ENCODE data around the gene ATP2C2. TPM values are rescaled to one million over a fixed set of nuclear protein-coding genes. Genes with fewer than 3 reads are reported as not detected.
"Not testable (repeated sequence)": the region's sequence is repeated elsewhere in the genome, so short reads cannot be mapped to it uniquely, and the experiment has no call there.

Gene ATP2C2
- total and polyA plus RNA-seq, 2 donors (not counting 1 experiment from before 2014, with no cell fraction given): not detected

DNA sequence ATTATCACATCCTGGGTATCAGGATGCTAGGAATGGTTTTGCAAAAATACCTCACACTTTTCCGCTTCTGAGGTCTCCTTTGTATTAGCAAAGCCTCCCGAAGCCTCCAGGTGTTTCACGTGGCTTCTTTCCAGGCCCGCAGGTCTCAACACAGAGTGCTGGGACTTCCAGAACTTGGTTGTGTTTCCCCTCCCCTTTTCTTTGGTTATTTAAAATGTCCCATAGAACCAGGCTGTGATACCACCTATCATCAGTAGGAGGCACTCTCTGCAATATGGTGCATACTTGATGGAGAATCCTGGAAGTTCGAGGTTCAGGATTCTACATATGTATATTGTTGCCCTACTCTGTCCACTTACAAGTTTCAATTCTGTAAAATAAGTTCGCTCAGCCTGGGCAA is 28.8 kb downstream of the ATP2C2 start:
- Histone ChIP-seq H3K4me1 (ENCODE audit: control insufficient read depth, extremely low read depth, insufficient read depth, low read length) (no peaks in the 10 kb centered on the region), H3K4me3 (replicated peaks in 1 of 4; ENCODE audit: control extremely low read depth in 1 of 4, insufficient read depth in 1 of 4, low read depth in 3 of 4, low read length in 4 of 4) (no peak overlapping the region), H4K20me1 (ENCODE audit: control insufficient read depth, extremely low read depth, insufficient read depth, low read length) (no peaks in the 10 kb centered on the region), H3K79me2 (ENCODE audit: control insufficient read depth, insufficient read depth, low read length) (no peaks in the 10 kb centered on the region), H2AFZ (ENCODE audit: low read length) (no peak overlapping the region), H3K27ac (ENCODE audit: insufficient read depth, low read length) (no peak overlapping the region), H3K9me3 (ENCODE audit: control insufficient read depth, insufficient read depth, low read depth, low read length) (no peaks in the 10 kb centered on the region), H3K9ac (ENCODE audit: insufficient read depth, low read length) (no peak overlapping the region), H3K36me3 (ENCODE audit: control insufficient read depth, insufficient read depth, low read length) (no peaks in the 10 kb centered on the region), H3K4me2 (ENCODE audit: extremely low read depth, insufficient read depth, low read length) (no peak overlapping the region), H3K27me3 (ENCODE audit: control insufficient read depth, insufficient read depth, low read length) (peaks cover 6% of the 10 kb centered on the region)
- DNase-seq (ENCODE audit: low read depth in 2 of 2): no peak
- TF ChIP-seq EZH2 (IDR thresholded peaks at IDR 0.05; ENCODE audit: low read length, missing control alignments): no peak
- TF ChIP-seq, protein P1, sequence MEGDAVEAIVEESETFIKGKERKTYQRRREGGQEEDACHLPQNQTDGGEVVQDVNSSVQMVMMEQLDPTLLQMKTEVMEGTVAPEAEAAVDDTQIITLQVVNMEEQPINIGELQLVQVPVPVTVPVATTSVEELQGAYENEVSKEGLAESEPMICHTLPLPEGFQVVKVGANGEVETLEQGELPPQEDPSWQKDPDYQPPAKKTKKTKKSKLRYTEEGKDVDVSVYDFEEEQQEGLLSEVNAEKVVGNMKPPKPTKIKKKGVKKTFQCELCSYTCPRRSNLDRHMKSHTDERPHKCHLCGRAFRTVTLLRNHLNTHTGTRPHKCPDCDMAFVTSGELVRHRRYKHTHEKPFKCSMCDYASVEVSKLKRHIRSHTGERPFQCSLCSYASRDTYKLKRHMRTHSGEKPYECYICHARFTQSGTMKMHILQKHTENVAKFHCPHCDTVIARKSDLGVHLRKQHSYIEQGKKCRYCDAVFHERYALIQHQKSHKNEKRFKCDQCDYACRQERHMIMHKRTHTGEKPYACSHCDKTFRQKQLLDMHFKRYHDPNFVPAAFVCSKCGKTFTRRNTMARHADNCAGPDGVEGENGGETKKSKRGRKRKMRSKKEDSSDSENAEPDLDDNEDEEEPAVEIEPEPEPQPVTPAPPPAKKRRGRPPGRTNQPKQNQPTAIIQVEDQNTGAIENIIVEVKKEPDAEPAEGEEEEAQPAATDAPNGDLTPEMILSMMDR (conservative IDR thresholded peaks at IDR 0.05 in 1 of 2, IDR thresholded peaks at IDR 0.05 in 1 of 2; ENCODE audit: low read depth in 1 of 2, low read length in 2 of 2): peak in 1 of 2 donors; percentile 32

DNA sequence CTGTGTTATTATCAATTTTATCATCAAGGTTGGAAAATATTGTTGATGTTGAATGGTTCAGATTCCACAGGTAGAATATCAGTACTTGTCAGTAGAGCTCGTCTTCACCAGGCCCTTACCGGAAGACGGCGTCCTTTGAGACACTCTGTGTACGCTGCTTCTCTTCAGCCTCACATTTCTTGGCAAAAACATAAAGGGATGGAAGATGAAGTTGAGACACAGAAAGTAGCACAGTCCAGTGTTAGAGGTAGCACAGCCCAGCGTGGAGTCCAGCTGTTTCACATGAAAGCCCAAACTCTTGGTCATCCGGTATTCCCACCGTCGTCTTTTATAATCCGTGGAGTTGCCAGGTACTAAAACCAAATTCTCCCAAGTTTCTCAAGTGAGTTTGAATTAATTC is 30.4 kb downstream of the ATP2C2 start:
- H2AFZ ChIP-seq (ENCODE audit: low read length): no peak overlapping the region
- no peak overlapping the region for H3K9ac ChIP-seq (ENCODE audit: insufficient read depth, low read length)
- H3K4me2 ChIP-seq (ENCODE audit: extremely low read depth, insufficient read depth, low read length): no peak overlapping the region
- H3K4me1 ChIP-seq (ENCODE audit: control insufficient read depth, extremely low read depth, insufficient read depth, low read length): no peaks in the 10 kb centered on the region
- peaks cover 6% of the 10 kb centered on the region for H3K27me3 ChIP-seq (ENCODE audit: control insufficient read depth, insufficient read depth, low read length)
- H3K36me3 ChIP-seq (ENCODE audit: control insufficient read depth, insufficient read depth, low read length): no peaks in the 10 kb centered on the region
- H3K9me3 ChIP-seq (ENCODE audit: control insufficient read depth, insufficient read depth, low read depth, low read length): no peaks in the 10 kb centered on the region
- H3K79me2 ChIP-seq (ENCODE audit: control insufficient read depth, insufficient read depth, low read length): no peaks in the 10 kb centered on the region
- TF ChIP-seq EZH2 (IDR thresholded peaks at IDR 0.05; ENCODE audit: low read length, missing control alignments): no peak
- TF ChIP-seq, protein P1 (conservative IDR thresholded peaks at IDR 0.05 in 1 of 2, IDR thresholded peaks at IDR 0.05 in 1 of 2; ENCODE audit: low read depth in 1 of 2, low read length in 2 of 2): no peak
- no peaks in the 10 kb centered on the region for H4K20me1 ChIP-seq (ENCODE audit: control insufficient read depth, extremely low read depth, insufficient read depth, low read length)
- no peak overlapping the region for H3K27ac ChIP-seq (ENCODE audit: insufficient read depth, low read length)
- DNase-seq (ENCODE audit: low read depth in 2 of 2): no peak
- no peak overlapping the region for H3K4me3 ChIP-seq (replicated peaks in 1 of 4; ENCODE audit: control extremely low read depth in 1 of 4, insufficient read depth in 1 of 4, low read depth in 3 of 4, low read length in 4 of 4)

DNA sequence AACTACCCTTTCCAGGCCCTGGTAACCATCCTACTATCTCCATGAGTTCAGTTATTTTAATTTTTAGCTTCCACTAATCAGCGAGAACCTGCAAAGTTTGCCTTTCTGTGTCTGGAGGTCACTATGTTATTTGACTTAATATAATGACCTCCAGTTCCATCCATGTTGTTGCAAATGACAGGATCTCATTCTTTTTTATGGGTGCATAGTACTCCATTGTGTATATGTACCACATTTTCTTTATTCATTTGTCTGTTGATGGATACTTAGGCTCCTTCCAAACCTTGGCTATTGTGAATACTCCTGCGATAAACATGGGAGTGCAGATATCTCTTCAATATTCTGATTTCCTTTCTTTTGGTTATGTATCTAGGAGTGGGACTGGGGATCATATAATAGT is 31.6 kb downstream of the ATP2C2 start:
- H3K4me2 ChIP-seq (ENCODE audit: extremely low read depth, insufficient read depth, low read length); H3K4me3 ChIP-seq (replicated peaks in 1 of 4; ENCODE audit: control extremely low read depth in 1 of 4, insufficient read depth in 1 of 4, low read depth in 3 of 4, low read length in 4 of 4); H4K20me1 ChIP-seq (ENCODE audit: control insufficient read depth, extremely low read depth, insufficient read depth, low read length); H3K9ac ChIP-seq (ENCODE audit: insufficient read depth, low read length); H3K27ac ChIP-seq (ENCODE audit: insufficient read depth, low read length); H2AFZ ChIP-seq (ENCODE audit: low read length); H3K36me3 ChIP-seq (ENCODE audit: control insufficient read depth, insufficient read depth, low read length); H3K9me3 ChIP-seq (ENCODE audit: control insufficient read depth, insufficient read depth, low read depth, low read length); H3K4me1 ChIP-seq (ENCODE audit: control insufficient read depth, extremely low read depth, insufficient read depth, low read length); H3K79me2 ChIP-seq (ENCODE audit: control insufficient read depth, insufficient read depth, low read length); H3K27me3 ChIP-seq (ENCODE audit: control insufficient read depth, insufficient read depth, low read length); DNase-seq (ENCODE audit: low read depth in 2 of 2): not testable (repeated sequence)

DNA sequence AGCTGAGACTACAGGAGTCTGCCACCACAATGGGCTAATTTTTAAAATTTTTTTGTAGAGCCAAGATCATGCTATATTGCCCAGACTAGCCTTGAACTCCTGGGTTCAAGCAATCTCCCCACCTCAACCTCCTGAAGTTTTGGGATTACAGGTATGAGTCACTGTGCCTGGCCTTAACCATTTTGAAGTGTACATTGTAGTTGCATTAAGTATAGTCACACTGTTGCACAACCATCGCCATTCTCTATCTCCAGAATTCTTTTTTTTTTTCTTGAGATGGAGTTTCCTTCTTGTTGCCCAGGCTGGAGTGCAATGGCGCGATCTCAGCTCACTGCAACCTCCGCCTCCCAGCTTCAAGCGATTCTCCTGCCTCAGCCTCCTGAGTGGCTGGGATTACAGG is 35.1 kb downstream of the ATP2C2 start:
- not testable (repeated sequence) for H4K20me1 ChIP-seq (ENCODE audit: control insufficient read depth, extremely low read depth, insufficient read depth, low read length); H3K9ac ChIP-seq (ENCODE audit: insufficient read depth, low read length); H3K27ac ChIP-seq (ENCODE audit: insufficient read depth, low read length); H3K4me1 ChIP-seq (ENCODE audit: control insufficient read depth, extremely low read depth, insufficient read depth, low read length); DNase-seq (ENCODE audit: low read depth in 2 of 2); H3K9me3 ChIP-seq (ENCODE audit: control insufficient read depth, insufficient read depth, low read depth, low read length); H3K79me2 ChIP-seq (ENCODE audit: control insufficient read depth, insufficient read depth, low read length); H3K36me3 ChIP-seq (ENCODE audit: control insufficient read depth, insufficient read depth, low read length); H3K4me3 ChIP-seq (replicated peaks in 1 of 4; ENCODE audit: control extremely low read depth in 1 of 4, insufficient read depth in 1 of 4, low read depth in 3 of 4, low read length in 4 of 4); H3K27me3 ChIP-seq (ENCODE audit: control insufficient read depth, insufficient read depth, low read length); H3K4me2 ChIP-seq (ENCODE audit: extremely low read depth, insufficient read depth, low read length); H2AFZ ChIP-seq (ENCODE audit: low read length)

Data from fibroblast of lung (primary cell).